Coronary artery (tissue), 2 donors: ENCODE measurements around the gene ACOX3.

Source experiments
- DNase-seq: peaks from one replicate; pipeline ENCODE4 v3.0.0-alpha.2; 2017; ENCODE audit warnings: low spot score
- H3K27ac ChIP-seq, 2 donors: fragments of 200-600 bp; sonication (generic); one replicate each; pipeline ENCODE4 v1.5.1; 2016 to 2019
- H3K4me3 ChIP-seq: fragments of 200-600 bp; sonication (generic); 2 replicates; pipeline ENCODE4 v1.5.1; 2016; ENCODE audit warnings: mild to moderate bottlenecking, moderate library complexity
- CTCF ChIP-seq: fragments of 200-600 bp; sonication (generic); IDR thresholded peaks from one replicate; pipeline ENCODE4 v1.5.1; 2019; ENCODE audit warnings: antibody characterized with exemption

ACOX3 gene

GRCh38 chr4:8383451-8384160 is 56.9 kb downstream of the ACOX3 start:
- Histone ChIP-seq H3K27ac (no peak overlapping the region), H3K4me3 (no peak overlapping the region)
- no peak for DNase-seq
- TF ChIP-seq CTCF = no peak

GRCh38 chr4:8383016-8383415 is 57.5 kb downstream of the ACOX3 start:
- no peak for TF ChIP-seq CTCF
- DNase-seq = no peak

GRCh38 chr4:8381814-8382581 is 58.5 kb downstream of the ACOX3 start:
- Histone ChIP-seq H3K27ac (no peak overlapping the region), H3K4me3 (no peak overlapping the region)
- TF ChIP-seq CTCF = no peak
- DNase-seq = no peak

More at GRCh38 chr4:8383016-8383415, 57.5 kb downstream of the ACOX3 start:
- H3K4me3 ChIP-seq = no peak overlapping the region
- no peak overlapping the region for H3K27ac ChIP-seq

DNA sequence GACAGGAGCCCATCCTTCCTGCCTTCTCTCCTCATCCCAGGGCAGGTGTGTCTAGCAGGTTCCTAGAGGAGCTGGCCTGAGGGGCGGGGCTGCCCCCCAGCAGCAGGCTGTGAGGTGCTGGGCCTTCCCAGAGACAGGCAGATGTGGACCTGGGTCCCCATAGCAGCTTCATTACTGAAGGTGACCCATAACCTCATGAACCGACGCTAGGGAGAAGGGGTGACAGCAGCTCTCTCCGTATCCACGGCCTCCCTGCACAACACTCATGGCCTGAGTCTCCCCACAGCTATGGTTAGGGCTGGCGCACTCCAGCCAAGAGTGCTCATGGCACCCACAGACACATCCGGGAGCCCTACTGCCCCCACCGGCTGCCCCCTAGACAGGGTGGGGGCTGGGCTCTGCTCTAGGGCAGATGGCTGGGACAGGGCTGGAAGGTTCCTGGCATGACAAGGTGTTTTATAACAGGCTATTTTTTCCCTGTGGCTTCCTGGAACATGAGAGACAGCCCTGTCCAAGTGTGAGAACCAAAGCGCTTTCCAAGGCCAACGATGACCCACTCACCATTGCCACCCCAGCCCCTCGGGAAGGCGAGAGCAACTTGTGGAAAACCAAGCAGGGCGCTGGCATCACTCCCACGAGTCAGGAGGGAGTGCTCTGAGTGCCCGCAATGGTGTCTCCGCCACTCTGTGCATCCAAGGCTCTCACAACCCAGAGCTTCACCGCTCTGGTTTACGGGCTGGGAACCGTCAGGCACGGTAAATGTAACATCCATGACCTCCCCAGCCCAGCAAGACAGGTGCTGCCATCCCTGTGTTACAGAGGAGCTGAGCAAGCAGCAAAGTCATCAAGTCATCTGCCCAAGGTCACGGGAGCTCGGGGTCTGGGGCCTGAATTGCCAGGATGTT is 59.8 kb downstream of the ACOX3 start:
- Histone ChIP-seq H3K4me3 (no peak overlapping the region), H3K27ac (no peak overlapping the region)
- TF ChIP-seq CTCF = no peak
- DNase-seq = no peak

DNA sequence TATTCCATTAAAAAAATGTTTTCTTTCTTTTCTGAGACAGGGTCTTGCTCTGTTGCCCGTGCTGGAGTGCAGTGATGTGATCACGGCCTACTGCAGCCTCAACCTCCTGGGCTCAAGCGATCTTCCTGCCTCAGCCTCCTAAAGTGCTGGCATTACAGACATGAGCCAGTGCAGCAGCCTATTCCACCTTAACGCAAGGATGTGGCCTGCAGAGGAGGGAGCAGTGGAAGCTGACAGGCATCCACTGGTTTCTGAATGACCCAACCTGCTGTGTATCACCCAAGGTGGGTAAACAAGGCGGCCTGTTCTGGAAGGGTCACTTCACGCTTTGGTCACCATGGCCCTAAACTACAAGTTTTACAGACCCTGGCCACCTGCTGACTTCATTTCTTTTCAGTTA is 60.8 kb downstream of the ACOX3 start:
- Histone ChIP-seq H3K4me3 (no peak overlapping the region), H3K27ac (no peak overlapping the region)
- TF ChIP-seq CTCF = no peak
- DNase-seq = no peak

DNA sequence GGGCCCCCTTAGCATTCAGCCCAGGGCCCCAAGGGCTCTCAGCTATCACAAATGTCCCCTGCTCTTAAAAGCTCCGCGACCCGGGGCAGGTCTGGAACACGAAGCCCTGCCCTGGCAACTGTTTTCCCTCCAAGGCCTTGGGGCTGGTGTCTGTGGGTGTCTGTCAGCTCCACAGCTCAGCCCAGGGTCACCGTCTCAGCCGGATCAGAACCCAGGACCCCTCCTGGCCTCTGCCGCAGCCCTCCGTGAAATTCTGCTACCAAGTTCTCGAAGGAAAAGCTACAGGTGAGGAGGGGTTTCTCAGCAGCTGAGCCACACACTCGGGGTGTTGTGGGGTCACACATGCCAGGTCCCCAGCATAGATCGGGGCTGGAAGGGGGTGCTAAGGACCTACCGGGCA is 61.2 kb downstream of the ACOX3 start:
- no peak overlapping the region for H3K27ac ChIP-seq
- TF ChIP-seq CTCF = no peak
- DNase-seq = no peak
- no peak overlapping the region for H3K4me3 ChIP-seq
